ENCODE measurements around the gene REN.

Gene REN

DNA sequence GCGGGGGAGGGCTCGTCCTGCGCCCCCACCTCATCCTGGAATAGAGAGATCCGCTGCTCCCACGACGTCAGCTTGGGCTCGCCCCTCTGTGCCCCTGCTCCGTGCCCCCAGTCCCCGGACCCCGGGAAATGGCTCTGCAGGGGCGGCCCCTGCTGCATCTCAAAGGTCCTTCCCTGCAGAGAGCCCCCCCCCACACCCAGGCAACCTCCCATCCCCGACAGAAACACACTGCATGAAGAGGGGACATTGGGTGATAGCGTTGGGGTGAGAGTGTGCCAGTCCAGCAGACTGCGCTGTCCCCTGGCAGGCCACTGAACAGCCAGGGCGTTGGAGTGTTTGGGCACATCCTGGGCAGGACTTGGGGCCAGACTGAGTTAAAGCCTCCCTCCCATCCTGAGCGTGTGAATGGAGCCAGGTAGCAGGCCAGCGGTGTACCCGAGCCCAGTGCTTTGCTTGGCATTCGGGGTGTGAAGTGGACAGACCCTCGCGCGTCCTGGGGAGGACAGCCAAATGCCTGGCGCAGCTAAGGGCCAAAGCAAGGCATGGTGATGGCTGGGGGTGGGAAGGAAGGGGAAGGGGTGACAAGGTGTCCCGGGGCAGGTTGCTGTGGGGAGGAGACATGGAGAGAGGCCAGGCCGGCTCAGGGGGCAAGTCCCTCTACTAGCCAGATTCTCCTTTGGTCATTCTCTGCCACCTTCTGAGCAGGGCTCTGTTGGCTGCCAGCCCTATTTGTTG is 13.7 kb downstream of the REN start:
- ATAC-seq: no peak

DNA sequence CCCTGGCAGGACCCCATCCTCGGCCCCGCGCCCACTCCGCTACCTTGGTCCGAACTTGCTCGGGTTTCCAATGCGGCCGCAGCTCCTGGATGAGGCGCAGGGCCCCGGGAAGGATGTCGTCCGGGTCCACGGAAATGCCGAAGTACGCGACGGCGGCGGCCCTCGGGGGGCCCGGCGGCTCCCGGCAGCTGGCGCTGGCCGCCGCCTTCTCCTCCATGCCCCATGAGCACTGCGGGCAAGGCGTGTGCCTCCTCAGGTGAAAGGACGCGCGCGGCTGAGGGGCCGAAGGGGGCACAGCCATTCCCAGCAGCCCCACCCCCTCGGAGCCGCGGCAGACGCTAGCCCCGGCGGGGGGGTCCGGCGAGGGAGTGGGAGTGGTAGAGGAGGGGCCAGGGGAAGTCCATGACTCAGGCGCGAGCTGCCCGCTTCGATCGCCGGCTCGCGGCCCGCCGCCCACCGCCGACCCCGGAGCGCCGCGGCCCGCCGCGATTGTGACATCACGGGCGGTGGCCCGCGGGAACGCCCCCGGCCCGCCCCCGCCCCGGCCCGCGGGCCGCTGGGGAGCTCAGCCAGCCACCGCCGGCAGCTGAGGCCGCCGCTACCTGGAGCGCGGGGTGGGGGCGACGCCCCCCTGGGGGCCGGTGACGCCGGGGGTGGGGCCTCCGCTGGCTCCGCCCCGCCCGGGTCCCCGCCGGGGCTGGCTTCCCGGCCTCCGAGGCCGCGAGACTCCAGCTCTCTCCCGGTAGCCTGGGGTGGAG is 14.4 kb downstream of the REN start, which contains the start of gene ETNK2:
TSS of gene ETNK2 (minus strand) at position 493 of the 758 bp plus-strand sequence. CDS start at position 301, 192 bp downstream.
- ATAC-seq: peak; percentile 45 to 59

DNA sequence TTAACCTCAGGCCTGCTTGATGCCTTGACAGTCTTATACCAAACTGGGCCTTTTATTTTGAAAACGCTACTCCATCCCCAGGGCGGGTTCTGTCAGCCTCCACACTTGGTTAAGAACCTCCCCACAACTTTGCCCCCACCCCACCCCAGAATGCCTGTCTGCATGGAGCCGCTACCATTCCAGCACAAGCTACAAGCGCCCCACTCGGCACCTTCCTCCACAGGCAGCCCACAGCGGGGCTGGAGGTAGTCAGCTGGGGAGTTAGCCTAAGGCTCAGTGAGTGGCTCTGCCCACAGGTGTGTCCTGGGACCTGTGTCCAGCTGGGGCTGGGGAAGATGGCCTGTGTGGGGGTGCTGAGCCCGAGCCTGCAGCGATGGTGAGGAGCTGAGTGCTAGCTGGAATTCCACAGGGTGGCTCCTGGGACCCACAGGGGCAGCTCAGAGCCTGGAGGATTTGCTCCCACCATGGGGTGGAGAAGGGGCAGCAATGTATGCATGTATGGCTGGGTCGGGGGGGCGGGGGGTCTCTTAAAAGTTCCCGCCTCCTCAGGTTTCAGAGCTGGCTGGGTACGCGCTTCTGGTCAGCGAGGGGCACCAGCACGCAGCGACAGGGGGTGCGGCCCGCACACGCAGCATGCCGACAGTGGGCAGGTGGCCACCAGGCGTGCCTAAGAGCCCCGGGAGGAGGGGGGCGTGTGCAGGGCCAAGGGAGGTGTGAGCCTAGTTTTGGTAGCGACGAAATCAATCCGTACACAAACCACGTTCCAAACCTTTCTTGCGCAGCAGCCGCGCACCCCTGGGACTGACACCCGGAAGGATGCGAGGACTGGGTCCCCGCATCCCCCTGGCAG is 15.2 kb downstream of the REN start:
- ATAC-seq: no peak

DNA sequence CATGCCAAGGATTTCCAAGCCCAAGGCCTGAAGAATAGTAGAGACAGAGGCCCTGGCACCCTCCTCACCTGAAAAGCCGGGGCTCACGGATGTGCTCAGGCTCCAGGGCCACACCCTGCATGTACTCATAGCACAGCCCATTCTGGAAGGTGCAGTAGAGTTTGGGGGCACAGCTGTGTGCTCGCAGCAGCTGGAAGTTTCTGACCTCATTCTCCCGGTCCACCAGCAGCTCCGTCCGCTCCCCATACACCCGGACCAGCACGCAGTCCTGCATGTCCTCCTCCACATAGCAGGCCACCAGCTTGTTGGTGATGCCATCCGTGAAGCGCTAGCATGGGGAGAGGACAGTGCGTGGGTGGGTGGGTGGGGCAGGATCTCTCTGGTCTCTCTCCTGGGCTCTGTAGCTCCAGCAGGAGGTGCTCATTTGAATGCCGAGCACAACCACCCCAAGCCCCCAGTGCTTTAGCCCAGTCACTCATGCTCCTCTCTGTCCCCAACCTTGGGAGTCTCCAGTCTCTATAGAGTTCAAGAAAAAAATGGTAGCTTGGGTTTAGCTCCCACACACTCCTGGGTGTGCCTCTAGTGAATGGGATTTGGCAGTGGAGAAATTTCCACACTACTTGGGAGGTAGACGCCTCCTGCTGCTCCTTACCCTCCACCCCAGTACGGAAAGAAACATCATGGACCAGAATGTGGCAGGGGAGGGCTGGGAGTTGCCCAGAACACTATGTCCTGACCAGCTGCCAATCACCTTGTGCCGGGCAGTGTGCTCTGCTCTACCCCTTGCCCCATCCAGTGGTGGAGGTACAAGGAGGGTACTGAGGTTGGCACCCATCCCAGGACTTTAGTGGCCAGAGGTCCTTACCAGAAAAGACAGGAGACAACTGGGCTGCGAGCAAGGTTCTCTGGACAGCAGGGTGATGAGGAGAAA is 16.2 kb downstream of the REN start:
- no peak for ATAC-seq

DNA sequence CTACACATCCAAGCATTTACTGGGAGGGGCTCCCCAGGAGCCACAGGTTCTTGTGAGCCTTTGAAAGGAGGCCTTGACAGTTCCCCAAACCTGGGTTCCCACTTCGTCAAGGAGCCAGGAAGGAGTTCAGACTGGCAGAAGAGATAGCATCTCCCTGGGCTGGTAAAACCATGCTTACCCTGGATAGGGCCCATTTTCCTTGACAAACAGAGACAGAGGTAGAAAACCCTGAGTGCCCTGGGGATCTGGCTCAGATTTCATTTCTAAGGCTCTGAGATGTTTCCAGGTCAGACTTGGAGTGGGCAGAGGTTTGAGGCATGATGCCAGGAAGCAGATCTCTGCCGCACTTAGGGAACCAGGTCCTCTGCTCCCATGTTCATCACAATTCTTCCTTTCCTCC is 17.0 kb downstream of the REN start:
- ATAC-seq: no peak

DNA sequence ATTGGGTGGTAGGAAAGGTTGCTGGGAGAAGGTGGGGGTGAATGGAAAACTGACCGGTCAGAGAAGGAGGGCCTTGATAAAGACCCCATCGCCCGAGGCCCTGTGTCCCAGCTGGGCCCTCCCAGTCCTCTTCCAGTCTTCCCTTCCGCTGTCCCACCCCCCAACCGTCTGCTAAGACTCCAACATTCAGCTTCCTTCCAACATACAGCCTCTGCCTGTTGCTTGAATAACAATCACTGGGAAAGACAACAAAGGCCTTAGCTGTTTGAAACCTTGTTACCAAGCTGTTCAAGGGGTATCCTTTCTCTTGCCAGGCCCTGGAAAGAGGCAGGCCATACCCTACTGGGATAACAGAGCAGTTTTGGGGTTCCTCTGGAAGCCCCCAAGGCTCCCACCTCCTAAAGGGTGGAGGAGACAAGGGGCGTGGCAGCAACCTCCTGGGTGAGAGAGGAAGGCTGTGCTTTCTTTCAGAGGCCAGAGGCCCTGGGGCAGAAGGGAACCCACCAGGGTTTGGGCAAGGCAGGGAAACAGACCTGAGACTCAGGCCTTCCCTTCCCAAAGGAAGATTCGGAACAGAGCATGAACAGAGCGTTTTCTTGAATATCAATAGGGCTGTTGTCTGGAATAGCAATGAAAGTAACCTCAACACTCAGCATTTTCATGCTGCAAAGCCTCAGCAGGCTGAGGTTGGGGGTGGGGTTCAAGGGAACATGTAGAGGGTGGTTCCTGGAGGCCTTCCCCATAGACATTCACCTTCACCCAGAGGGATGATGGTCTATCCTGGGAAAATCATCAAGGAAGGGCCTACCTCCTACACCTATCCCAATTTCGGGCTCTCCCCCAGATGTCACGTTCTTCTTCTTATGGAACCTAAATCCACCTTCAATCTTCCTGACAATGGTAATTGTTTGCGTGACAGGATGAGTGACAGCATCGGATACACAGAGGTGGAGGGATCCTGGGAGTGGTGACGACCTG is 18.4 kb downstream of the REN start:
- ATAC-seq: no peak

DNA sequence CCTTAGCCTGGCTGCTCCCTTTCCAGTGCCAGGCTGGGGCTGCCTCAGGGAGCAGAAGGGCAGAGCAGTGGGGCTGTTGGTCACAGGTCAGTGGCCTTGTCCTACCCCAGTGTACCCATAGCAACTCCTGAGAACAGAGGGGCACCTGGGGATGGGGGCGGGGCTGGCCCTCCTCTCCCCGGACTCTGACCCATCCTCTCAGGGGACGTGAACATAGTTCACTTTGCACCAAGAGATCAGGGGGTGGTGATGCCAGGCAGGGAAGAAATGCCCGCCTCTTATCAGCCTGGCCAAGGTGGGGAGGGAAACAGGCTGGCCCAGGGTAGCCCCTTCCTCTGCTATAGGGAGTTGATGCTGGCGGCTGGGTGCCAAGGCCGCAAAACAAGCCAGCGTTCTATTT is 19.2 kb downstream of the REN start:
- ATAC-seq: no peak

DNA sequence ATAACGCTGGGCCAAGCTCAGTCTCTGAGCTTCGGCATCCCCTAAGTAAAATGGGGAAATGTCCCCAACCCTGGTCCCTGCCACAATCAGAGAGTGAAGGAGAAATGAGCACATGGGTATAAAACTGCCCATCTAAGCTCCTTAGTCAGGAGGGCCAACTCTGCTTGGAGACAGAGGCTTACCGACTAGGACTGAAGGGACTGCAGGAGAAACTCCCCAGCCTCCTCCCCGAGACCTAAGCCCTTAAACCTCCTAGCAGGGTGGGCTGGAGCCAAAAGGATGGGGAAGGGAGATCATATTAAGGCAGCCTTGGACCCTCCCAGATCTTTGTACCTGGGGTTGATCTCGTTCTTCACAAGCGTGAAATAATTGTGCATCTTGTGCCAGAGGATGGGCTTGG is 19.8 kb downstream of the REN start:
- ATAC-seq: no peak

DNA sequence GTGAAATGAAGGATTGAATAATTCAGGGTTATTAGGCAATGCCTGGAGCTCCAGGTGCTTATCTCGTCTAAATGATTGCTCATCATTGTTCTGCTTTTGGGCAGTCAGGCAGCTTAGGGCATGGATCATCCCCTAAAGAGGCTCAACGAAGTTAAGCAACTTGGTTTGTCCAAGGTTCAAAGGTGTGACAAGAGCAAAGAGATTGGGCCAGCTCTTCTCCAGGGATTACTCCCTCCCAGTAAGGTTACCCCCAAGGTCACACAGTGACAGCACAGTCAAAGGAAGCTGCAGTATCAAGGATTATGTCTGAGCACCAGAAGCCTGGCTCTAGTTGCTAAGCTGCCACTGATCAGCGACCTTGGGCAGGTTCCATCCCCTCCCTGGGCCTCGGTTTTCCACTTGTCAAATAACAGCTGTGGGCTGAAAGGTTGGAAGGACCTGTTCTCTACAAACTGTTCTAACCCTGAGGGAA is 21.1 kb downstream of the REN start:
- no peak for ATAC-seq

DNA sequence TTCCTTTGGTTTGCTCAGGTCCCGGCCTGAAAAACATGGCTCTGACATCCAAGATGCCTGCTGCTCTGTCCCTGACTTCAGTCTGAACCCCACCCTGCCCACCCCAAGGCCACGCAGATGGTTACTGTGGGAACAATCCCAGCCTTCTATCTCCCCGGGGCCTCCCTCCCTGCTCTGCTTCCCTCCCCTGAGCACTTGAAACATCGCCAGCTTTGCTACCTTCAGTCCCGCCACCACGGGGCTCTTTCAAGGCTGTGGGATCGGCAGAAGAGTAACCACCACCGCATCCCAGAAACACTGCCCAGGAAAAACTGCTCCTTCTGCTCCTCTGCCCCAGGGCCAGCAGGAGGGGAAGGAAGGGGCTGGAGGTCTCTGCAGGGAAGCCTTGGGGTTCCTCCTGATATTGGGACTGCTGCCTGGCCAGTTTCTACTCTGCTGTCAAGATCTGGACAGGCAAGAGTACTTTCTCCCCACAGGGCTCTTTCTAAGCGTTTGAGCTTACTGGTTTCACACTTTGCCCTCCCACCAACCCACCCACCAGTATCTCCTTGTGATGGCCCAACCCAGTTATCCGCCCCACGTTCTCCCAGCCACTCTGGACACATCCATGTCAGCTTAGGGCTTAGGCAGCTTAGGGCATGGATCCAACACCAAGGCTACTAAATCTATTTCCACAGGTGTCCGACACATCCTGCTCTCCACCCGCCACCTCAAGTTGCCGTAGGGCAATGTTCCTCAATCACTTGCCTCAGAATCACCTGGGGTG is 22.7 kb downstream of the REN start:
- no peak for ATAC-seq

DNA sequence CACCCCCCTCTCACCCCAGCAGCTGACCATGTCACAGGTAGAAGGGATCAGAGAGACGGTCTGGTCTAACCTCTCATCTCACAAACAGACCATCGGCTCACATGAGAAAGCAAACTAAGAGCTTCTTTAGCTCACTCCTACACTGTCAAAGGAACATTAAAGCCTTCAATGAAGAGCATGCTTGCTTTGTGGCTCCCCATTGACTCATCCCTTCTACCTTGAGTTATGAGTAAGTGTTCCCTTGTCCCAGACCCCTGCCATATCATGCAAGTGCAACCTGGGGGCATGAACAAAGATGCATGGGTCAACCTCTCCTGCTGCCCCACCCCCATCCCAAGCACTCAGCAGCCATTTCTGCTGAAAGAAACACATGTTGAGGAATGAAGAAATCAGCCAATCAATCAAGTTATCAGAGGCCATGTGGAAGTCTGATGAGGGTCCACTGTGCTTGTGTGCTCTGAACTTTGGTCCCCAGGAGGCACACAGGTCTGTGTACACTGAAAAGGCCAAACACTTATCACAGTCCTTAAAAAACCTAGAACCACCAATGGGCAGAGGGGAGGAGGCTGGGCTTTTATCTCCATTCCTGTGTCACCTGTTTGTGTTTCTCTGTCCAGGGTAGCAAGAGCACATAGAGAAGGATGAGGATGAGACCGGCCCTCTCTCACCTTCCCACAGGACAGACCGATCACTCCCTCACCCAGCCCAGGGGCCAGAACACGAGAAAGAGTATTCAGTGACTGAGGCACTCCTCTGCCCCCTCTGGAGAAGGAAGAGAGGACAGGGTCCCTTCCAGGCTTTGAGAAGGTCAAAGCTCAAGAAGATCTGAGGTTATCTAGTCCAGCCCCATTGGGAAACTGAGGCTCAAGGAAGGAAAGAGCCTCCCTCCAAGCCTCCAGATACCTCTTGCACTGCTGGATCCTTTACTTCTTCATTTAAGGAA is 23.8 kb downstream of the REN start:
- no peak for ATAC-seq

DNA sequence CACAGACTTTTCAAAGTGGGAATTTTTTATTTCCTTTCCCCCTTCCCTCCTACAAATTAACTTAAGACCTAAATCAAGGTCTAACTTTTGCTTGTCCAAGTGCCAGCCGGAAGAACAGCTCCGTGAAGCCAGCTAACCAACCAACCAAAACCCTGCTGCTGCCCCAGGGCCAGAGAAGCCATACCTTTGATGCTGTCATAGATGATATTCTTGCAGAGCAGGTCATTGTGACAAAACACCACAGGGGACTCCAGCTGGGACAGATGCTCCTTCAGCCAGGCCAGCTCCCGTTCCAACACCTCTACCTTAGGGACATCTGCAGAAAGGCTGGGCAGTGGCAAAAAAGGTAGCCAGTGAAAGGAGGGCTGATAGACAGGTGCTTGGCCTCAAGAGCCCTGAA is 25.0 kb downstream of the REN start:
- ATAC-seq: no peak

DNA sequence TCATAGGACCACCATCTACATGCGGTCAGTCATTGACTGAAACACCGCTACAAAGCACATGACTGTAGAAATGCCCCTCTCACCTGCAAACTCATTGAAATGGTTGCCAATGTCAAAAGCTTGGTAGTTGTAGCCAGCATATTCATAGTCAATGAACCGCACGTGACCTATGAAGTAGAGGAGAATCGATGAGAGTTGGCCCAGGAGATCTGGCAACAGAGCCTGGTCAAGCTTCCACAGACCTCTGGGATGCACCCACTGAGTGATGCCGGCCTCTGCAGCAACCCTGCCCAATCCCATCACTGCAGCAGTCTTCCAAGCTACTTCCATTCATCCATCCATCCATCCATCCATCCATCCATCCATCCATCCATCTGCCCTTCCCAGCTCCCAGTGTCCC is 26.2 kb downstream of the REN start:
- no peak for ATAC-seq

DNA sequence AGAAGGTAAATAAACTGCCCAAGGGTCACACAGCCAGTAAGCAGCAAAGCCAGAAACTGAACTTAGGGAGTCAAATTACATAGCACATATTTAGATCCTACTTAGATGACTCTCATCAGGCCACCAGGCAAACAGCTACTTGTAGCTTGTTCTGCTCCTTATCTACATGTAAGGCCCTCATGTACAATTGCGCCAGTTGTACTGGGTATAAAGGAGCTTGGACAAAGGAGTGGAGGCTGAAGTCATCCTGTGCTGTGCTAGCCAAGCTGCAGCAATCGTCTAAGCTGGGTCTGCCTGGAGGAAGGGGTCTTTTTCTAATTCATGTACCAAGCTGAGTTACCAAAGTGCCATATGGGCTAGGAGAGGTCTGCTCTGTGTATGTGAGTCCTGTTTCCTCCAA is 27.0 kb downstream of the REN start:
- ATAC-seq: no peak

DNA sequence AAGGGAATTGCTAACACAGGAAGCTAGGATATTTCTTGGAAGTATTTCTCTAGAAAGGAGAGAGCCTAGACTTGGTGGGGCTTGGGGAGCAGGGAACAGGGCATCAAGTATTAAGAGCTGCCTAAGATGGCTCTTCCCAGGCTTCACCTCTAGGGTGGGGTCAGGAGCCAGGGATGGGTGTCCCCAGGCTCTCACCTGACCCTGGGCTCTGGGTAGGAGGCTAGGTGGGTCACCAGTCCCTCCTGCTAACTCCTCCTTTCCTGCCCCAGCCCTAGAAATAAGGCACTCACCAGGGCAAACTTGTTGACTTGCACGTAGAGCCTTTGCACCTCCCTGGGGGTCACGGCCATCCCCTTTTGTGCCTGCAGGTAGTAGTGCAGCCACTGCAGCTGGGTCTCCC is 29.3 kb downstream of the REN start:
- ATAC-seq: no peak

DNA sequence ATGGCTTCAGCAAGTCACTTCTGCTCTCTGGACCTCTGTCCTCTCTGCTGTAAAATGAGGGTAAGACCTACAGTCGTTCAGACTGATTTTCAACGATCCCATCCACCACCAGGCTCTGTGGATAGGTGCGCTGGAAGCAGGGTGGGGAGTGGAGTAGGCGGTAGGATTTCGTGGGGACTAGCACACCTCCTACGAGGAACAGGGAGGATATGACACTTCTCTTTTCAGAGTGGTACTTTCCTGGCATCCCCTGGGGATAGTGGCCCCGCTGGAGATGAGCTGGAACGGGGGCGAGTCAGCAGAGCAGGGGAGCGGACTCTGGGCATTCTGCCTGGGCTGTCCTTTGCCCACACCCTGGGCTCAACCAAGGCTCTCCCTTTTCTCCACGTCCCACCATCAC is 32.0 kb downstream of the REN start:
- ATAC-seq: no peak

DNA sequence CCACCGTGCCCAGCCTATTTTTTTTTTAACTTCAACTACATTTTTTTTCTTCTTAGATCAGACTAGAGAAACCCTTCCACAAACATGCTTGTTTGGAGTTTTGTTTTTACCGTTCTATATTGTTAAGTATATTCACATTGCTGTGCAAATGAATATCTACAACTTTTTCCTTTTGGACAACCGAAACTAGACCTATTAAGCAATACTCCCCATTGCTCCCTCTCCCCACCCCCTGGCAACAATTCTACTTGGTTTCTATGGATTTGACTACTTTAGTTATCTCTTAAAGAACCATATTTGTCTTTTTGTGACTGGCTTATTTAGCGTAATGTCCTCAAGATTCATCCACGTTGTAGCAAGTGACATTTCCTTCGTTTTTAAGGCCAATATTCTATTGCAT is 33.4 kb downstream of the REN start:
- no peak for ATAC-seq

DNA sequence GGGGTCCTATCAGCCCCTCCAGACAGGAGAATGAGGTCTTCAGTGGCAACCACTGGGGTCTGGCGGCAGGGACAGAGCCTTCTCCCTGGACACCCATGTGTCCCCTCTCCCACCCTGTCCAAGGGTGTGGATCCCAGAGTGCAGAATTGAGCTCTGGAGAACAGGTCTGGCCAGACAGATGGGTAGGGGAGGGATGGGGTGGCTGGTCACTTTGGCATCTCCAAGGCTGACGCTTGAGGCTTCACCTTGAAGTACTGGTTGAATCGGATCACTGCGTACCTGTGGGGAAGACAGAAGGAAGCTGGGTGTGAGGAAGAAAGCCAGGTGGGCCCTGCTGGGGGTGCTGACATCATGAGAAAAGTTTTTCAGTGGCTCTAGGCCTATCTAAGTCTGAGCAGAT is 34.2 kb downstream of the REN start:
- no peak for ATAC-seq
